MCF 10A (cell line): ENCODE measurements around the gene TIMM50. TPM values are rescaled to one million over a fixed set of nuclear protein-coding genes. Genes with fewer than 3 reads are reported as not detected.

Experiments used
- BruUV-seq: library from RNA; stranded (reverse); fragments of 400-500 nt; replicated peaks from 2 replicates; lab custom pipeline; 2021; lab: Mats Ljungman, UMichigan
- CTCF ChIA-PET: fragments of 300-600 bp; sonication (Branson Sonifier 250); formaldehyde crosslinking; extraction: SDS; loops from one replicate; lab custom pipeline; 2021; ENCODE audit warnings: antibody characterized with exemption, inconsistent platforms; lab: Yijun Ruan, JAX
- POLR2A ChIA-PET: fragments of 300-600, 350-650 bp; sonication (Branson Sonifier 250); formaldehyde crosslinking; extraction: SDS; loops from one replicate; lab custom pipeline; 2020; ENCODE audit warnings: antibody characterized with exemption, inconsistent platforms; lab: Yijun Ruan, JAX
- DNase-seq: peaks from one replicate; pipeline ENCODE4 v3.0.0-alpha.2; 2018; ENCODE audit not compliant: unreplicated experiment
- H3K27ac Mint-ChIP-seq: one replicate; pipeline ENCODE4 v1.8.0; 2022; ENCODE audit warnings: mild to moderate bottlenecking, low read depth, mixed read lengths; ENCODE audit not compliant: unreplicated experiment
- H3K27me3 Mint-ChIP-seq: one replicate; pipeline ENCODE4 v1.8.0; 2022; ENCODE audit warnings: mixed read lengths; ENCODE audit not compliant: insufficient read depth, unreplicated experiment
- H3K36me3 Mint-ChIP-seq: one replicate; pipeline ENCODE4 v1.8.0; 2022; ENCODE audit warnings: mild to moderate bottlenecking, moderate library complexity, mixed read lengths; ENCODE audit not compliant: insufficient read depth, unreplicated experiment
- H3K4me1 Mint-ChIP-seq: one replicate; pipeline ENCODE4 v1.8.0; 2022; ENCODE audit warnings: mixed read lengths; ENCODE audit not compliant: insufficient read depth, unreplicated experiment
- H3K4me3 Mint-ChIP-seq: one replicate; pipeline ENCODE4 v1.8.0; 2022; ENCODE audit warnings: mild to moderate bottlenecking, moderate library complexity, mixed read lengths; ENCODE audit not compliant: unreplicated experiment
- H3K9me3 Mint-ChIP-seq: one replicate; pipeline ENCODE4 v1.8.0; 2022; ENCODE audit warnings: mixed read lengths; ENCODE audit not compliant: unreplicated experiment
- intact Hi-C: fragments of 100-400 bp; cut with micrococcal nuclease; formaldehyde crosslinking; loops from 2 replicates; pipeline ENCODE4 v1.14.1; 2022
- total RNA-seq: library from RNA; stranded (reverse); gene quantifications from 2 replicates; pipeline ENCODE4 v1.2.3, GENCODE V29; 2022
- TF ChIP-seq, protein P1 (sequence below): fragments of 200-600 bp; IDR thresholded peaks from one replicate; pipeline ENCODE4 v1.8.0; 2022; ENCODE audit warnings: antibody characterized with exemption, mild to moderate bottlenecking; ENCODE audit not compliant: unreplicated experiment

TIMM50 gene
- total RNA-seq, 1 experiment from 2014 or later = 94.2 TPM

DNA sequence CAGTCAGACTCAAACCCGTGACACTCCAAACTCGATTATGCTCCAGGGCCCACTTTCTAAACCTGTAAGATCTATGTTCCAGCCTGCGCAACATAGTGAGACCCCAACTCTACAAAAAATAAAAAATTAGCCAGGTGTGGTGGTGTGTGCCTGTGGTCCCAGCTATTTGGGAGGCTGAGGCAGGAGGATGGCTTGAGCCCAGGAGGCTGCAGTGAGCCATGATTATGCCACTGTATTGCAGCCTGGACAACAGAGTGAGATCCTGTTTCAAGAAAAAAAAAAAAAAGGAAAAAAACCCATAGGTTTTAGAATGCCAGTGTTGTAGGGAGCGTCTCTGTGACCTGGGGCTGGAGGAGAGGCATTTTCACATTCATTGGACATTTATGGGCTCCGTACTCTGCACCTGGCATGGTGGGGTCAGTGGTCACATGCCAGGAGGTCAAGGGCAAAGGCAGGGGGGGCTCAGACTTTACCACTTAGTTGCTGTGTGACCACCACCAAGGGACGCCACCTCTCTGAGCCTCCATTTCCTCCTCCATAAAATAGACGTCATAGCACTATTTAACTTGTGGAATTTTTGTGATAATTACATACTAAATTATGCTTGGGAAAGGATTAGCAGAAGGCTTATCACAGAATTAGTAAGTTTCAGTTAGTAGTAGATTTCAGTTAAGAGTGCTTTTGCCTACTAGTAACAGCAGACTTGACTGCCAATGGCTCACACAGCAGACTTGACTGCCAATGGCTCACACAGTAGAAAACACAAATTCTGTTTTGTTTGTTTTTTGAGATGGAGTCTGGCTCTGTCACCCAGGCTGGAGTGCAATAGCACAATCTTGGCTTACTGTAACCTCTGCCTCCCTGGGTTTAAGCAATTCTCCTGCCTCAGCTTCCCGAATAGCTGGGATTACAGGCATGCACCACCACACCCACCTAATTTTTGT, 40.2 kb downstream of the TIMM50 start:
- DNase-seq = no peak
- CTCF ChIA-PET = interaction anchor here (0.9 to 1.2 kb wide), 3 partner anchors 12 to 25 kb away, joined by 3 to 7 read pairs (median 3); partner anchors contain the start of gene EID2B
- Mint-ChIP-seq H3K4me3 (no peak overlapping the region), H3K27me3 (peaks cover 20% of the 10 kb centered on the region), H3K36me3 (no peaks in the 10 kb centered on the region), H3K4me1 (peaks cover 4% of the 10 kb centered on the region), H3K27ac (no peak overlapping the region), H3K9me3 (no peaks in the 10 kb centered on the region)
- BruUV-seq = no TSS peak
- TF ChIP-seq, protein P1, sequence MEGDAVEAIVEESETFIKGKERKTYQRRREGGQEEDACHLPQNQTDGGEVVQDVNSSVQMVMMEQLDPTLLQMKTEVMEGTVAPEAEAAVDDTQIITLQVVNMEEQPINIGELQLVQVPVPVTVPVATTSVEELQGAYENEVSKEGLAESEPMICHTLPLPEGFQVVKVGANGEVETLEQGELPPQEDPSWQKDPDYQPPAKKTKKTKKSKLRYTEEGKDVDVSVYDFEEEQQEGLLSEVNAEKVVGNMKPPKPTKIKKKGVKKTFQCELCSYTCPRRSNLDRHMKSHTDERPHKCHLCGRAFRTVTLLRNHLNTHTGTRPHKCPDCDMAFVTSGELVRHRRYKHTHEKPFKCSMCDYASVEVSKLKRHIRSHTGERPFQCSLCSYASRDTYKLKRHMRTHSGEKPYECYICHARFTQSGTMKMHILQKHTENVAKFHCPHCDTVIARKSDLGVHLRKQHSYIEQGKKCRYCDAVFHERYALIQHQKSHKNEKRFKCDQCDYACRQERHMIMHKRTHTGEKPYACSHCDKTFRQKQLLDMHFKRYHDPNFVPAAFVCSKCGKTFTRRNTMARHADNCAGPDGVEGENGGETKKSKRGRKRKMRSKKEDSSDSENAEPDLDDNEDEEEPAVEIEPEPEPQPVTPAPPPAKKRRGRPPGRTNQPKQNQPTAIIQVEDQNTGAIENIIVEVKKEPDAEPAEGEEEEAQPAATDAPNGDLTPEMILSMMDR = no peak
- intact Hi-C loops = no loop called here
- POLR2A ChIA-PET = no interaction called here

DNA sequence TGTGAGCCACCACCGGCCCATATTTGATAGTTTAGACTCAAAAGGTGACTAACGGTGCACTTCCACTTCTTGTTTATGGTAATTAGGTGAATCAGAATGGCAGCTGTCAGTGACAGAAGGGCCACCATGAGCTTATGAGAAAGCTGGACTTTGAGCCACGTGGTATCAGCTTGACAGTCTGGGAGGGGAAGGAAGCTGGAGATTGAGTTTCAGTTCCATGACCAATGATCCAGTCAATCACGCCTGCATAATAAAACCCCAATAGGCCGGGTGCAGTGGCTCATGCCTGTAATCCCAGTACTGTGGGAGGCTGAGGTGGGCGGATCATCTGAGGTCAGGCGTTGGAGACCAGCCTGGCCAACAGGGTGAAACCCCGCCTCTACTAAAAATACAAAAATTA, 43.9 kb downstream of the TIMM50 start:
- no peaks in the 10 kb centered on the region for H3K27me3 Mint-ChIP-seq
- no peak overlapping the region for H3K4me3 Mint-ChIP-seq
- CTCF ChIA-PET = interaction anchor here (2.1 to 3.3 kb wide), 2 partner anchors 9 to 50 kb away, joined by 11 to 18 read pairs; partner anchors contain the start of gene EID2B
- H3K4me1 Mint-ChIP-seq = no peaks in the 10 kb centered on the region
- H3K9me3 Mint-ChIP-seq = no peaks in the 10 kb centered on the region
- H3K36me3 Mint-ChIP-seq = peaks cover 23% of the 10 kb centered on the region
- POLR2A ChIA-PET = no interaction called here
- BruUV-seq = no TSS peak
- intact Hi-C loops = no loop called here
- DNase-seq = no peak
- TF ChIP-seq, protein P1 = no peak
- H3K27ac Mint-ChIP-seq = no peak overlapping the region

DNA sequence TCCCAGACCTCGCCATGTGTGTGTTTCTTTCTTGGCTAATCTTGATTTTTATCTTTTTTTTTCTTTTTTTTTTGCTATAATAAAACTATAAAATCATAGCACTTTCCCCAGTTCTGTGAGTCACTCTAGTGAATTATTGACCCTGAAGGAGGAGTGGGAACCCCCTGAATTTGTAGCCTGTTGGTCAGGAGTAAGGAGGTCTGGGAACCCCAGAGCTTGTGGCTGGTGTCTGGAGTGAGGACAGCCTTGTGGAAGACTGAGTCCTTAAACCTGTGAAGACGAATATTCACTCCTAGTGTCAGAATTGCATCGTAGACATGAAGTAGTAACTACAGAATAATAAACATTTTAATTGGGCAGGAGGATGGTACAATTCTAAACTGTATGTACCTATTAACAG, 44.6 kb downstream of the TIMM50 start:
- ChIA-PET CTCF (interaction anchor here (0.7 to 3.3 kb wide), 3 partner anchors 8 to 320 kb away, joined by 5 to 18 read pairs (median 11); partner anchors contain the start of gene EID2B), POLR2A (interaction anchor here (1.1 kb wide), 1 partner anchor 134 kb away, joined by 3 read pairs; the partner anchor contains the start of gene MED29)
- Mint-ChIP-seq H3K9me3 (no peaks in the 10 kb centered on the region), H3K36me3 (peaks cover 24% of the 10 kb centered on the region), H3K4me1 (no peaks in the 10 kb centered on the region), H3K27ac (no peak overlapping the region), H3K4me3 (no peak overlapping the region), H3K27me3 (no peaks in the 10 kb centered on the region)
- TF ChIP-seq, protein P1 = no peak
- no peak for DNase-seq
- intact Hi-C loops = no loop called here
- no TSS peak for BruUV-seq

DNA sequence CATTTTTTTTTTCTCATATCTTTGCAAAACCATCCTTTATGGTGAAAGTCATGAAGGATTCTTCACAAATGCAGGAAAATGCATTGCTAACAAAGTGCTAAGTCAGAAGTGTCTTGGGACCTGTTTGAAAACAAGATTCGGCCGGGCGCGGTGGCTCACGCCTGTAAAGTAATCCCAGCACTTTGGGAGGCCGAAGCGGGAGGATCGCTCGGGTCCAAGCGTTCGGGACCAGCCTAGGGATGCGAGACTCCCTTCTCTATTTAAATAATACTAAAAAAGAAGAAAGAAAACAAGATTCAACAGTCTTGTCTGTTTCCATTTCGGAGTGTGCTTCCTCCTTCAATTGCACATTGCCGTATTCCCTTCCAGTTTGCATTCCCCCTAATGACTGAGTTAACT, 51.2 kb downstream of the TIMM50 start:
- CTCF ChIA-PET = interaction anchor here (0.7 to 3.5 kb wide), 12 partner anchors 12 to 277 kb away, joined by 3 to 51 read pairs (median 6); partner anchors contain the start of gene SUPT5H
- no peak for DNase-seq
- intact Hi-C loops = loop anchor here (1.0 to 10.0 kb wide), 4 partner anchors 58 to 407 kb away; partner anchors contain the start of gene PAK4
- Mint-ChIP-seq H3K36me3 (peaks cover 39% of the 10 kb centered on the region), H3K4me1 (peaks cover 5% of the 10 kb centered on the region), H3K4me3 (peak overlapping the region; percentile 81), H3K9me3 (no peaks in the 10 kb centered on the region), H3K27ac (peak overlapping the region; percentile 79), H3K27me3 (no peaks in the 10 kb centered on the region)
- POLR2A ChIA-PET = interaction anchor here (0.6 to 3.6 kb wide), 10 partner anchors 19 to 233 kb away, joined by 3 to 21 read pairs (median 5); partner anchors contain the start of genes MED29, PAF1, RPS16 and SUPT5H
- no TSS peak for BruUV-seq
- TF ChIP-seq, protein P1 = no peak
